ENCODE results near the gene NLE1.
"Not testable (repeated sequence)": the region's sequence is repeated elsewhere in the genome, so short reads cannot be mapped to it uniquely, and the experiment has no call there.

Gene NLE1

GRCh38 chr17:35127751-35128514 lies 14.2 kb downstream of the NLE1 start:
- DNase-seq (ENCODE audit: low spot score) = no peak

- DNase-seq (ENCODE audit: low spot score) = no peak
Measured at GRCh38 chr17:35121315-35121714, 20.8 kb downstream of the NLE1 start, which contains the start of gene FNDC8. Gene FNDC8 (plus strand): TSS chr17:35121615. CDS start chr17:35121694, 79 bp downstream.

GRCh38 chr17:35119370-35120165 lies 22.5 kb downstream of the NLE1 start, which contains the start of gene RAD51D:
Gene RAD51D (minus strand): TSS chr17:35119860. CDS start chr17:35119613, 247 bp downstream.
- peak; percentile 75 for DNase-seq (ENCODE audit: low spot score)

GRCh38 chr17:35117984-35118383 lies 24.1 kb downstream of the NLE1 start:
- peak; percentile 22 for DNase-seq (ENCODE audit: low spot score)

- no peak for DNase-seq (ENCODE audit: low spot score)
Measured at GRCh38 chr17:35116845-35117244, 25.3 kb downstream of the NLE1 start.

DNA sequence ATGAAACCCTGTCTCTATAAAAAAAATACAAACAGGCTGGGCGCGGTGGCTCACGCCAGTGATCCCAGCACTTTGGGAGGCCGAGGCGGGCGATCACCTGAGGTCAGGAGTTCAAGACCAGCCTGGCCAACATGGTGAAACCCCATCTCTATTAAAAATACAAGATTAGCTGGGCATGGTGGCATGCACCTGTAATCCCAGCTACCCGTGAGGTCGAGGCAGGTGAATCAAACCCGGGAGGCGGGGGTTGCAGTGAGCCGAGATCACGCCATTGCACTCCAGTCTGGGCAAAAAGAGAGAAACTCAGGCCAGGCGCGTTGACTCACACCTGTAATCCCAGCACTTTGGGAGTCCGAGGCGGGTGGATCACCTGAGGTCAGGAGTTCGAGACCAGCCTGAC lies 31.3 kb downstream of the NLE1 start:
- DNase-seq (ENCODE audit: low spot score) = not testable (repeated sequence)

DNA sequence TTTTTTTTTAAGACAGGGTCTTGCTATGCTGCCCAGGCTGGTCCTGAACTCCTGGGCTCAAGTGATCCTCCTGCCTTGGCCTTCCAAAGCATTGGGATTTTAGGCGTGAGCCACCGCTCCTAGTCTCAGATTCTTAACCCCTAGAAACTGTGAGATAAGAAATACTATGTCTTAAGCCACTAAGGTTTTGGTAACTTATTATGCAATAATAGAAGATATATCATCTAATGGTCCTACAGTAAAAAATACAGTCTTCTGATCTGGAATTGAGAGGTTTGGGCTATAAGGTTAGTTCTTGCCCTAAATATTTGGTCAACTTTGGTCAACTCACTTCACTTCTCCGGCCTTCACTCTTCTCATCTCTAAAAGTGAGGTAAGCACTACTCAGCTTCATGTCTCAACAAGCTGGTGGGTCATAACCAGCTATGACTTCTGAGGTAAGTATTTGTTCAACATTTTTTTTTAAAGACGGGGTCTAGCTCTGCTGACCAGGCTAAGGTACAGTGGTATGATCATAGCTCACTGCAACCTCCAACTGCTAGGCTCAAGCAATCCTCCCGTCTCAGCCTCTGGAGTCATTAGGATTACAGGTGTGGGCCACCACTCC lies 37.2 kb downstream of the NLE1 start:
- no peak for DNase-seq (ENCODE audit: low spot score)

DNA sequence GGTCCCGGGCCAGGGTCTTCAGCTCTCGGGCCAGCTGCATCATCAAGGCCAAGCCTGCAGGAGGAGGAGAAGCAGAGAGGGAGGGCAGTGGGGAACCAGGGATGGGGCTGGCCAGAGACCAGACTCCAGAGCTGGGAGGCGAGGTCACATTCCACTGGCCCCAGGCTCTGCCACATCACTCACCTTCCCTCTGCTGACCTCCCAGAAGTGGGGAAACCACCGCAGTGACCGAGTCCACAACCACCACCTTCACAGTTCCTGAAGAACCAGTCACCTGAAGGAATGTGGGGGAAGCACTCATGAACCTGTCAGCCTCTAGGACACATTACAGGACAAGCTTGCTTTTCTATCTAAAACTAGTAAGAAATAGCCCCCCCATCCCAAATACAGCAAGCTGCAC lies 38.8 kb downstream of the NLE1 start:
- no peak for DNase-seq (ENCODE audit: low spot score)

DNA sequence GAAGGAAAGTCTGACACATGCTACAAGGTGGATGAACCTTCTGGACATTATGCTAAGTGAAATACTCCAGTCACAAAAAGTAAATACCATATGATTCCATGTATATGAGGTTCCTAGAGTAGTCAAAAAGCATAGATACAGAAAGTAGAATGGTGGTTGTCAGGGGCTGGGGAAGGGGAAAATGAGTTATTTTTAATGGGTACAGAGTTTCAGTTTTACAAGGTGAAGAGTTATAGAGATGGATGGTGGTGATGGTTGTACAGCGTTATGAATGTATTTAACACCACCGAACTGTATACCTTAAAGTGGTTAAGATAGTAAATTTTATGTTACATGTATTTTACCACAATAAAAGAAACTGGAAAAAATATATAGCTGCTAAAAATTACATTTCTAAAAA lies 40.4 kb downstream of the NLE1 start:
- no peak for DNase-seq (ENCODE audit: low spot score)

DNA sequence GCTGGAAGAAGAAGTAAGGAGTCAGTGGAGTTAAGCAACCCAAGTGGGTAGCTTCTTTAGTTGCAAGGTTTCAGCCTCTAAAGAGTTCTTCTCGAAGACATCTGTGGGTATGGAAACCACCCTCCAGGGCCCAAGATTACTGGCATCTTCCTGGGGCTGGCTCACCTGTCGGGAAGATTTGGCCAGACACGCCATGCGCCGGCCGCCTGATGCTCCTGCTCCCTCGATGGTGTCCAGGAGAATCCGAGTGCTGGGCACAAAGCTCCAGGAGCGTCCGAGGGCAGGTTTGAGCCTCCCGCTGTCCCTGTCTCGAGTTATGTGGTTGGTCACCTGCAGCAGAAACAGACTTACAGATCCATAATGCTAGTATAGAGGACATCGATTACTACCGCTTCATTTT lies 41.1 kb downstream of the NLE1 start:
- DNase-seq (ENCODE audit: low spot score) = no peak

DNA sequence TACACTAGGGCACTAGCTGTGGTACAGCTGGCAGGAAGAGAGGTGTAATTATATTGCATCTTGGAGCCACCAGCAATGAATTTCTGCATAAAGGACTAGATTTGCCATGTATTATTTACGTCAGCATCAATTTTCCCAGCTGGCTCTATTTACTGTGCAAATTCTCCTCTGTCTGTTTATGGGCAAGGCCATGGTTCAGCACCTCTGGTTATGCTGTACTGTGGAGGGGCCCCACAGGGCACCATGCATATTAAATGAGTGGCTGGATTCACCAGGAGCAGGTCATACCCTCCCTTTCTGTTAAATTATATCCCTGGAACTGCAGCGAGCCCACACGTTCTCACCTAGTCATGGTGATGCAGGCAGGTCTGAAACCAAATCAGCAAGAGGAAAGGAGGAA lies 42.2 kb downstream of the NLE1 start:
- DNase-seq (ENCODE audit: low spot score) = no peak

- DNase-seq (ENCODE audit: low spot score) = no peak
Measured at GRCh38 chr17:35097776-35098175, 44.3 kb downstream of the NLE1 start.

- DNase-seq (ENCODE audit: low spot score) = no peak
Measured at GRCh38 chr17:35095741-35096140, 46.4 kb downstream of the NLE1 start.

GRCh38 chr17:35094902-35095301 lies 47.2 kb downstream of the NLE1 start:
- DNase-seq (ENCODE audit: low spot score) = no peak

GRCh38 chr17:35090707-35091106 lies 51.4 kb downstream of the NLE1 start:
- DNase-seq (ENCODE audit: low spot score) = not testable (repeated sequence)

GRCh38 chr17:35089586-35090296 lies 52.4 kb downstream of the NLE1 start:
- DNase-seq (ENCODE audit: low spot score) = no peak

GRCh38 chr17:35088881-35089585 lies 53.1 kb downstream of the NLE1 start:
- peak; percentile 93 for DNase-seq (ENCODE audit: low spot score)

DNA sequence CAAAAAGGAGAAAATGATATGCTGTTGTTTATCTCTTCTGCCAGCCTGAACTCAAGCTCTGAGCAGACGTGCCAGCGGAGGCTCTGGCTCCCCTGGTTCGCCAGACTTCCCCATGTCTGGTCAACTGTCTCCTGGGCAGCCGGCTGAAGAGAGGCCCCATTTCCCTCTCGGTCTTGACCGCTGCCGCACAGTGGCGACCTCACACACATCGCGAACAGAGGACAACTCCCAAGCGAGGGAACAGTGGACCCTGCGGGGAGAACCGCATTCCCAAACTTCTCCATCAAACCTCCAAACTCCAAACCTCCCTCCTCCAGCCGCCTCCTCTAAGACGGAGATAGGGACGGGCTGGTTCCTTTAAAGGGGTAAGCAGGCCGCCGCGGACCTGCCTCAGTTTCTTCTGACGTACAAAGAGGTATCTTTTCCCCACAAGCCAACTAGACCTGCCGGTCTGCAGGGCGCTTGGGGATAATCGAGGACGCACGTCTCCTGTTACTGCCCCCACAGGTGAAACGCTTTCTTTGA lies 53.7 kb downstream of the NLE1 start:
- no peak for DNase-seq (ENCODE audit: low spot score)

DNA sequence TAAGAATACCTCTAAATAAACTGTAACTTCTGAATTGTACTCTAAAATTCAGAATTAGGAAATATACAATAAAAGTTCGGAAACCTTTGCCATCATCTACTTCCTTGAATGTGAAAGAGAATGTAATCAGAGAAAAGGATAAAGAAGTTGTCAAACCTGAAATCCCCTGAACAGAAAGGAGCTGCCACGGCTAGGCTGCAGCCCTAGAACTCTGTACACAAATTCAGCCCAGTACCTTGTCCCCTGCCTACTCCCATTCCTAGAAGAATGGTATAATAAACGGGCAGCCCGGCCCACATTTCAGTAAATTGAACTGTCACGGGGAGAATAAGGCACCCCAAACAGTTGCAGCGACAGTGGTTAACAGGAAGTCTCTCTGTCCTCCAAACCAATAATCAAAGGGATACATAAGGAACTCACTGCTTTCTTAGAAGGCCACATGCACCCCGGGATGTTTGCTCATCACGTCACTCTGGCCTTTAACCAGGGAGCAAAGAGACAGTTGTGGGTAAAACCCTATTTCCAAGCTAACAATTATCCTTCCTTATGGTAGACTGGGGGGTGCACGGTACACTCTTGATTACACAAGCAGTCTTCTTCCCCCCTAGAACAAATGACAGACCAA lies 54.3 kb downstream of the NLE1 start:
- peak; percentile 71 for DNase-seq (ENCODE audit: low spot score)

GRCh38 chr17:35086931-35087573 lies 55.1 kb downstream of the NLE1 start:
- DNase-seq (ENCODE audit: low spot score) = peak; percentile 36
